Tibial nerve (tissue), 4 donors: ENCODE results near the gene SEMA4G.

ENCODE experiments used
- EP300 ChIP-seq, 2 donors: sonication (generic); formaldehyde crosslinking; IDR thresholded peaks; one replicate each; pipeline ENCODE4 v1.6.1; 2017; ENCODE audit warnings: antibody characterized with exemption in 2 of 2, mild to moderate bottlenecking in 1 of 2
- POLR2A ChIP-seq, 2 donors: fragments of 450-650 bp; IDR thresholded peaks; one replicate each; pipeline ENCODE4 v1.6.1; 2017; ENCODE audit warnings: antibody characterized with exemption in 2 of 2, mild to moderate bottlenecking in 2 of 2, moderate library complexity in 2 of 2
- TF ChIP-seq, protein P1 (sequence below), 5 experiments: fragments of 200-600 bp in 3 of 5; fragments of 450-650 bp in 2 of 5; sonication (generic) in 3 of 5; IDR thresholded peaks; one replicate each; pipeline ENCODE4 v1.5.1; 2016 to 2019; ENCODE audit warnings: antibody characterized with exemption in 5 of 5, mild to moderate bottlenecking in 3 of 5, moderate library complexity in 2 of 5

DNA sequence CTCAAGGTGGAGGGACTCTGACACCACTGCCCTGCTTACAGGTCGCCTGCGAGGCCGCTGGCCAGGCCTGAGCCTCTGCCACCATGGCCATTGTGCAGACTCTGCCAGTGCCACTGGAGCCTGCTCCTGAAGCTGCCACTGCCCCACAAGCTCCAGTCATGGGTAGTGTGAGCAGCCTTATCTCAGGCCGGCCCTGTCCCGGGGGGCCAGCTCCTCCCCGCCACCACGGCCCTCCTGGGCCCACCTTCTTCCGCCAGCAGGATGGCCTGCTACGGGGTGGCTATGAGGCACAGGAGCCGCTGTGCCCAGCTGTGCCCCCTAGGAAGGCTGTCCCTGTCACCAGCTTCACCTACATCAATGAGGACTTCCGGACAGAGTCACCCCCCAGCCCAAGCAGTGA, 33.2 kb downstream of the SEMA4G start:
- TF ChIP-seq, protein P1, sequence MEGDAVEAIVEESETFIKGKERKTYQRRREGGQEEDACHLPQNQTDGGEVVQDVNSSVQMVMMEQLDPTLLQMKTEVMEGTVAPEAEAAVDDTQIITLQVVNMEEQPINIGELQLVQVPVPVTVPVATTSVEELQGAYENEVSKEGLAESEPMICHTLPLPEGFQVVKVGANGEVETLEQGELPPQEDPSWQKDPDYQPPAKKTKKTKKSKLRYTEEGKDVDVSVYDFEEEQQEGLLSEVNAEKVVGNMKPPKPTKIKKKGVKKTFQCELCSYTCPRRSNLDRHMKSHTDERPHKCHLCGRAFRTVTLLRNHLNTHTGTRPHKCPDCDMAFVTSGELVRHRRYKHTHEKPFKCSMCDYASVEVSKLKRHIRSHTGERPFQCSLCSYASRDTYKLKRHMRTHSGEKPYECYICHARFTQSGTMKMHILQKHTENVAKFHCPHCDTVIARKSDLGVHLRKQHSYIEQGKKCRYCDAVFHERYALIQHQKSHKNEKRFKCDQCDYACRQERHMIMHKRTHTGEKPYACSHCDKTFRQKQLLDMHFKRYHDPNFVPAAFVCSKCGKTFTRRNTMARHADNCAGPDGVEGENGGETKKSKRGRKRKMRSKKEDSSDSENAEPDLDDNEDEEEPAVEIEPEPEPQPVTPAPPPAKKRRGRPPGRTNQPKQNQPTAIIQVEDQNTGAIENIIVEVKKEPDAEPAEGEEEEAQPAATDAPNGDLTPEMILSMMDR (IDR thresholded peaks at IDR 0.05): no peak
- TF ChIP-seq POLR2A (IDR thresholded peaks at IDR 0.05) (no peak), EP300 (IDR thresholded peaks at IDR 0.05) (no peak)
